ENCODE measurements around the gene SLC6A7.
"Not testable (repeated sequence)": the region's sequence is repeated elsewhere in the genome, so short reads cannot be mapped to it uniquely, and the experiment has no call there.

The SLC6A7 gene

DNA sequence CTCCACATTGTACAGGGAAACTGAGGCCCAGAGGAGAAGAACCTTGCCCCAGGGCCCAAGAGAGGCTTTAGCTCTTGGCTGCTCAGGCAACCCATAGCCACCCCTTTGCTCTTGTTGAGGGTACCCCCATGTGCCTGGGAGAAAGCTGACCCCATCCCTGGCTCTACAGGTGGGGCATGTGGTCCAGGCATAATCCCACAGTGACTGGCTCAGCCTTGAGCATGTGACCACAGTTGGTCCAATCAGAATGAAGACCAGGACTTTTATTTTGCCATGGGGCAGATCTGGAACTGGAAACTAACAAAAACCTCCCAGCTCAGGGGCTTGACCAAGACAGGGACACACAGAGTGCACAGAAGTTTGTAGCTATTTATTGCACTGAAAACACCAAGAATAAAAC lies 29.3 kb downstream of the SLC6A7 start:
- no peak for DNase-seq (ENCODE audit: low spot score)

DNA sequence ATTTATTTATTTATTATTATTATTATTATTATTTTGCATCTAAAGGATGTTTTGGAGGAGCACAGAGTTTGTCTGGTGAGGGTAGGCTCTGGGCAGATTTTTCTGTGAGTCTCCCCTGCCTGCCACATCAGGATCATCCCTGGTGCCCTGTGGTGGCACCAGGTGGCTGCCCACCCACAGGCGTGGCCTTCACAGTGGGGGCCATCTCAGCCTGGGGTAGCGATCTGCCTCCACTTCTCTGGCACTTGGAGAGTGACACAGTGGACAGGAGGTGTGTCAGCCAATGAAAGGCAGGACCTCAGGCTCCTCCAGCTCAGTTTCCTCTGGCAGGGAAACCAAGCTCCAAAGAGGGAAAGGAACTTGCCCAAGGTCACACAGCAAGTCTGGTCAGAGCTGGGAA lies 30.0 kb downstream of the SLC6A7 start:
- DNase-seq (ENCODE audit: low spot score), result no peak

DNA sequence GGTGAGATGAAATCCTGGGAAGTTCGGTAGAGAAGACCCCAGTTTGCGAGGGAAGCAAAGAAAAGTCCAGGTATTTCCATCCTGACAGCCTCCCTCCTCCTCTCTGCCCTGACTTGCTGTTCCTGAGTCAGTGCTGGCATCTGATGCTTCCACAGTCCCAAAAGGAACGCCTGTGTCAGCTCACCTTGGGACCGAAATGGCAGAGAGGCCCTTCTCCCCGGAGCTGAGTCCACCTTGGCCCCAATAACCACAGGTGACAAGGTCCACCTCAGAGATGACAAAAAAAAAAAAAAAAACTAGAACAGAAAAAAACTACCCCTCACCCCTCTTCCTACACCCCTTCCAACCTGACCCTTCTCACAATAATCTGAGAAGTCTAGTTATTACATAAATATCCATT lies 31.6 kb downstream of the SLC6A7 start:
- DNase-seq (ENCODE audit: low spot score), result no peak

DNA sequence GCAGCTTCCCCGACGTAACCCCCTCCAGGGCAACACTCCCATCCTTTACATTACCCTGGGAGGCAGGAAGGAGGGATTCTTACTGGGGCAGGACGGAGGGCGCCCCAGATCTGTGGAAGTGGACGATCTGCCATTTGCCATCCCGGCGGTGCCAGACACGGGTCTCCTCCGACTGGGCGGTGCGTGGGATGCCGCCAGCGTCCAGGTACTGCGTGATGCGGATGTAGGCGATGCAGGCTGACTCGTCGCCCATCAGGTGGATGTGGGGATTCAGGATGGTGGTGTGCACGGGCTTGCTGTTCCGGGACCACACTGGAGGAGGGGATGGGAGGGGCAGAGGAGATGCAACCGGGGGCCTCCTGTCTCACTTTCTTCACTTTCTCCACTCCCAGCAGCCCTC lies 33.0 kb downstream of the SLC6A7 start:
- no peak for DNase-seq (ENCODE audit: low spot score)

DNA sequence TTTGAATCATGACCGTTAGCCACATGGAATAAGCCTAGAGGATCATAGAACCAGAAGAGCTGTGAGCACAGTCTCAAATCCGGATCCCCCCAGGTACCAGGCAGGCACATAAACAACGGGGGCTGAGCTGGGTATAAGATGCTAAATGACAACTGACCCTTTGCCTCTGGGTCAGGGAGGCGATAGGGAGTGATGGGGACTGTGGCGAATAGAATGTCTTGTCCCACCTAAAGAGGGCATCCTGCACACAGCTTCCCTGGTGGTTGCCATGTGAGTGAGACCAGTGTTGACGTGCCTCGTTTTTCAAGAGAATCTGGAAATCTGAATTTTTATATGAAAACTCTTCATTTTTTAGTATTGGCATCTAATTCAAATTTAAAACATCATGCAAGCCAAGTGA lies 33.6 kb downstream of the SLC6A7 start:
- no peak for DNase-seq (ENCODE audit: low spot score)

DNA sequence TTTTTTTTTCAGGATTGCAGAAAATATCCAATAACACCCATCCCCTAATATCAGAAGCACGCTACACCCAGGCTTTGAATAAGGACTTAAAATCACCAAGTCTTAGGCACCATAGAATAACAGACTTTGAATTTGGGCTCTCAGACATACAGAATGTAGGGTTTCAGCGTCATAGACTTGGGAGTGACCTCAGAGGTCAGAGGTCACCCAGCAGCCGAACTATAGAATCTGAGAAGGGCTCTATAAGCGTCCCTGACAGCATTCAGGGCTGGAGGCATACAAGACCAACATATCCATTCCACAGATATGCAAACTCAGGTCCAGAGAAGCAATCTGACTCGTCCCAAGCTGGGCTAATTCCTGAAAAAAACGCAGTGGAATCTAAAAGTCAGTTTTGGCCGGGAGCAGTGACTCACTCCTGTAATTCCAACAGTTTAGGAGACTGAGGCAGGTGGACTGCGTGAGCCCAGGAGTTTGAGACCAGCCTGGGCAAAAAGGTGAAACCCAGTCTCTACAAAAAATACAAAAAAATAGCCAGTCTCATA lies 34.7 kb downstream of the SLC6A7 start:
- no peak for DNase-seq (ENCODE audit: low spot score)

DNA sequence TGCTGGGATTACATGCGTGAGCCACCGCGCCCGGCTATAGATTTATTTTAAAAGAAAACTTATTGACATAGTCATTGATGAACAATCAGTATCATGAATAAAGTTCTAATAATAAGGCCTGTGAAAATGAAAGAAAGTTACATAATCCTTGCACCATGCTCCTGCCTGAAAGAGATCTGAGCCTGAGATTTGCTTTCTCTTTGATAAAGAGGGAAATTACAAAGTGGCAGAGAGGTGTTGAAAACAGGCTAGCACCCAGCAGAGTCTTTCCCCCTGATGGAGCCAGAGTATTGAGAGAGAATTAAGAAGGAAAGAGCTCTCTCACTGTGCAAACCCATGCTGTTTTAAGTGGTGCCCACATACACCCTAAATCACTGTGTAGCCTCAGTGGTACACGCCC lies 37.2 kb downstream of the SLC6A7 start:
- DNase-seq (ENCODE audit: low spot score), result no peak

DNA sequence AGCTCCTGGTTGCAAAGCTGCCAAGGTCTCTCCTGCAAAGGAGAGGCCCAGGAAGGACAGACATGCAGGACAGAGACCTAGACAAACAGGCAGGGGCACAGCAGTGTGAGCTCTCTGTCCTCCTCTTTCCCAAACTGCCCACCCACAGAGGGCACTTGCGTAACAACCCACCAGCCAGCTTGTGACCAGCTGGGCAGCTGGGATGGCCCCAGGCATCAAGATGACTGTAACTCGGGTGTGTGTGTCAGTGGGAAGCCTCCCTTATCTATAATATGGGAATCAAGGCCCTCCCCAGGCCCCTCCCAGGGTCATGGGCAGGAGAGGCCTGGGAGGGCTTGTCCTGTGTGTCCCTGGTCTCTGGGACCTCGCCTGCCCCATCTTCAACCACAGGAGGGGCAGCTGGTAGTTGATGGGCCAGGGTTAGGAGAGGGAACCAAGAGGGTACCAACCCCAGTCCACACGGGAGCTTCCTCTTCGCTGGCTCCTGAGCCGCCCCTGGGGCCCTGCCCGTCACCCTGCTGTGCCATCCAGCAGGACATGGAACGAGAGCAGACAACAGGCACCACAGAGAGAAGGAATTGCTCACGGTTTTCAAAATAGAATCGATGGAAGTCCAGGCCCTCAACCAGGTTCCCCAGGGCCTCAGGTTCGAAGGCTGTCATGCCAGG lies 37.9 kb downstream of the SLC6A7 start:
- DNase-seq (ENCODE audit: low spot score), result no peak

DNA sequence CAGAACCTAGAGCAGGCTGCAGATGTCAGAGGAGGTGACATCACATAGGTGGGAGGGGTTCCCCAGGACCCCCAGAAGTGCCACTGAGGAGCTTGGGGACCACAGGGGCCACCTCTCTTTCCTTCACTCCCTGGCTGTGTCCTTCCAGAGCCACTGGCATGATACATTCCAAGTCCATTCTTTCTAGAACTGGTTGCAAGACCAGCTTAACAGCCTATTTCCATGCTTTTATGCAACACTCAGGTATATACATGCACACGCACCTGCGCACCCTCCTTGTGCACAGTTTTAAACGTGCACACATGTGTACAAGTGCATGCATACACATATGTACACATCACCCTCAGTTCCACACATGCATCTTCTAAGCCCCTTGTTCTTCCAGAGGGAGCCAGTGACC lies 39.7 kb downstream of the SLC6A7 start:
- DNase-seq (ENCODE audit: low spot score), result no peak

DNA sequence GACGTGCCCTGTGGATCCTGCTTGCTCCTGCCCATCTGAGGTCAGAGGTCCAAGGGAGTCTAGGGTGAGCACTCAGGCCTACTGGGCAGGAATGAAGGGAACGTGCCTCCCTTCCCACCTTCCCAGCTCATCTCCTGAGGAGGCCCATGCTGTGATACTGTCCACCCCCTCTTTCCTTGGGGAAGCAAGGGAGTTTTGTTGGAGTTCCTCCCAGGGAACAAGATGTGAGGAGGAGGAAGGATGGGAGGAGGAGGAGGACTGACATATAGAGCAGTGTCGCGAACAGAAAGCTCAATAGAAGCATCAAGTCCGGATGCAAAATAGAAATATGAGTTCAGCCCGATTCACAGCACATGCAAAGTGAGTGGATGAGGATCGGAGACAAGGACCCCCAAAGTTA lies 41.0 kb downstream of the SLC6A7 start:
- DNase-seq (ENCODE audit: low spot score), result no peak

DNA sequence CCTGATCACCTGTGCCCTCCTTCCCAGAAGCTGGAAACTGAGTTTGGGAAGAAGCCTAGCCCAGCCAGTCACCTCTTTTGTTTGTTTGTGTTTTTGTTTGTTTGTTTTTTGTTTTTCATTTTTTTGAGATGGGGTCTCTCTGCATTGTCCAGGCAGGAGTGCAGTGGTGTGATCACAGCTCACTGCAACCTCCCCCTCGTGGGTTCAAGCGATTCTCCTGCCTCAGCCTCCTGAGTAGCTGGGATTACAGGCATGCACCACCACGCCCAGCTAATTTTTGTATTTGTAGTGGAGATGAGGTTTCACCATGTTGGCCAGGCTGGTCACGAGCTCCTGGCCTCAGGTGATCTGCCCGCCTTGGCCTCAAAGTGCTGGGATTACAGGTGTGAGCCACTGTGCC lies 43.8 kb downstream of the SLC6A7 start:
- DNase-seq (ENCODE audit: low spot score), result not testable (repeated sequence)

DNA sequence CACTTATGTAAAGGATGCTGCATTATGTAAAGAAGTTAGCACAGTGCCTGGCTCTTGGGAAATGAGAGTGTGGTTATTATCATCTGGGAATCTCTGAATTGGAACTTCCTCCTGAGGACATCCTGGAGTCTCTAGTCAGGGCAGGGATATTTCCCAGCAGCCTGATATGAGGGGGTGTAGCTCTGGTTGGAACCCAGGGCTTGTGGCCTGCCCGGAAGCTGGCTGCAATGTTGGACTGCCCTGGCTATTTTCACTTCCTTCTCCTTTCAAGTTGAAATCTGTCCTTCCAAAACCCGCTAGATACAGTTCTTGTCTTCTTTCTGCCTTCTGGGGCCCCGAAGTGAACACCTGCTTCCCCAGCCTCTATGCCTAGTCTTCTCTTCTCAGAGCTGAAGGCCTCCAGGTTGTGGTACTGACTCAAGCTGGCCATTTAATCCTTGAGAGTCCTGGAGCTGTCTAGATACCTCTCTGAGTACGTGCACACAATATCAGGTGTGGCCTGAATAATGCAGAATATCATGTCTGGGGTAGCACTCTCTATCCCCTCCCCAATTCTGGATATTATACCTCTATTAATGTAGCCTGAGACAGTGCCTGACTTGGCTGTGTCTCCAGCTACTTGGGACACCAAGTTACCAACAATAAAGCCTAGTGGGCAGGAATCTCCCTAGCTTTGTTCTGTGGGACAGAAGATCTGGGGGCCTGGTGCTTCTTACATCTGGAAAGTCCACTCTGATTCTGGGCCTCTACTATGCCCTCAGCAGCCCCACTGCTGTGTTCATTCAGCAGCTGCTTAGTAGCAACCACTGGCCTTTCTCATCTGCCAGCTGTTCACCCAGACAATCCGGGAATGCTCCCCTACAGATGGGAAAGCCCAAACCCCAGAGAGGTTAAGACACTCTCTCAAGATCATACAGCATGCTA lies 45.0 kb downstream of the SLC6A7 start:
- no peak for DNase-seq (ENCODE audit: low spot score)

DNA sequence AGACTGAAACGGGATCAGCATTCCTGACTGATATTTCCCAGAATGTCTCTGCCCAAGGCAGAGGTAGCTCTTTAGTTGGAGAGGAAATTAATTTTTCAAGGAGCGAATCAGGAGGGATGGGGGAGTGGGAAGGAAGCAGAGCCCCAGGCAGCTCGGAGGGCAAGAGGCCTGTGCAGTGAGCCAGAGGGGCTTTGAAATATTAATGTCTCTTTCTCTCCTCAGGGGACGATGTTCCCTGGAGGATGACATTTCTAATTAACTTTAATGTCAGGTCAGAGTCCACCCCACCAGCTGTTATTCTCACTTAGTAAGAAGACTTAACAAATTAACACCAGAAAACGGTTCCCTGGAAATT lies 45.6 kb downstream of the SLC6A7 start:
- DNase-seq (ENCODE audit: low spot score), result no peak

DNA sequence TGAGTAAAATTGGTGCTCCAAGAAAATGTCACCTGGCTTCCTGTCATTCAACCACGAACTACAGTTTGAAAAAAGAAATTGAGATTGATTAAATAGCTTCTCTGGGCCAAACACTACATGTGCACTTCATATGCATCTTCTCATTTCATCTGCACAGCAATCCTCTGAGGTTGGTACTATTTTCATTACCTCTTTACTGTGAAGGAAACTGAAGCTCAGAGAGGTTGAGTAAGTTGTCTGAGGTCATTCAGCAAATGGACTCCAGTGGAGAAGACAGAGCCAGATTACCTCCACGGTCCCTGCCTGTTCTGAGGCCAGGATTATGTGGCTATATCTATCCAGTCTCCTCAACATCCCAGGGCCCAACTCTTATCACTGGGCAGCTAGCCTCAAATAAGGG lies 46.5 kb downstream of the SLC6A7 start:
- no peak for DNase-seq (ENCODE audit: low spot score)

DNA sequence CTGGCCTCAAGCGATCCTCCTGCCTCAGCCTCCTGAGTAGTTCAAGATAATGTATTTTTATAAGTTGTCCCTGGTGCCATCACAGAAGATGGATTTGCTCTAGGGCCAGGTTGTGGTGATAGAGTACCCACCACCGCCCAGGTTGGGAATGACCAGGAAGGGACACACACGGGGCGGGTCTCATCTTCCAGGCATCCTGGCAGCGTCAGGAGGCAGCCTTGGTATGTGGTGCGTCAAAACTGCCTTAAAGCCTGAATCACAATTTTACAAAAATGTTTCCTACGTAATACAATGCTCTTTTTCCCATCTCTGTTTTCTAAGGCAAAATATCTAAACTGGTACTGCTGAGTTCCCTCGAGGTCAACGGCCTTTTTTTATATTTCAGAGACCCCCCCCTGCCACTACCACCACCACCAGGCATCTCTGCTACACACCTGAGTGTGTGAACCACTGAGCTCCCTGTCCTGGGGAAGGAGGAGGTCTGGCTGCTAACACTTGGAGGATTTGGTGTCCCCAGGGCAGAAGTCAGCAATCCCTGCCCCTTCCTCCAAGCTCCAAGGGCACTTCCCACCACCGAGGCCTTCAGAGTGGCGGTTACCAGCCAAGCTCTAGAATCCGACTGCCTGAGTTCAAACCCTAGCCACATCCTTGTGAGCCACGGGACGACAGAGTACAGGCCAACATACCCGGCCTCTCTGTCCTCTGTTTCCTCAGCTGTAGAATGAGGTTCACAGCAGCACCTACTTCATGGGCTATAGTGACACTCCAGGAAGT lies 47.3 kb downstream of the SLC6A7 start:
- DNase-seq (ENCODE audit: low spot score), result no peak

DNA sequence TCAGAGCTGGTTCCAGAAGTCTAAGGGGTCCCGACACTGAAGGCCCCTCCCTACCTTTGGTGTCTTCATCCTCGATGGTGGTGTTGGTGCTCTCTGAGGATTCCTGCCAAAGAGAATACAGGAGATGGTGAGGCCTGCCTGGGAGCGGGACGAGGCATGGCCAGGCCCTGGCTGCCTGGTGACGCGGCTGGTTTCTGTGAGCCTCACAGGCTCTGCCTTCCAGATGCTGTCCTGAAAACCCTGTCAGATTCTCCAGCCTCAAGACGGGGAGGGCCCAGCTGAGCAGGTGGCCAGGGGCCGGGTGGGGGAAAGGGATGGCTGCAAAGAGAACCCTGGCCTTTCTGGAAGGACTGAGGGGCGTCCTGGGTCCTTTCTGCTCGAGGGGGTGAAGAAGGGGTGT lies 48.8 kb downstream of the SLC6A7 start:
- DNase-seq (ENCODE audit: low spot score), result no peak

DNA sequence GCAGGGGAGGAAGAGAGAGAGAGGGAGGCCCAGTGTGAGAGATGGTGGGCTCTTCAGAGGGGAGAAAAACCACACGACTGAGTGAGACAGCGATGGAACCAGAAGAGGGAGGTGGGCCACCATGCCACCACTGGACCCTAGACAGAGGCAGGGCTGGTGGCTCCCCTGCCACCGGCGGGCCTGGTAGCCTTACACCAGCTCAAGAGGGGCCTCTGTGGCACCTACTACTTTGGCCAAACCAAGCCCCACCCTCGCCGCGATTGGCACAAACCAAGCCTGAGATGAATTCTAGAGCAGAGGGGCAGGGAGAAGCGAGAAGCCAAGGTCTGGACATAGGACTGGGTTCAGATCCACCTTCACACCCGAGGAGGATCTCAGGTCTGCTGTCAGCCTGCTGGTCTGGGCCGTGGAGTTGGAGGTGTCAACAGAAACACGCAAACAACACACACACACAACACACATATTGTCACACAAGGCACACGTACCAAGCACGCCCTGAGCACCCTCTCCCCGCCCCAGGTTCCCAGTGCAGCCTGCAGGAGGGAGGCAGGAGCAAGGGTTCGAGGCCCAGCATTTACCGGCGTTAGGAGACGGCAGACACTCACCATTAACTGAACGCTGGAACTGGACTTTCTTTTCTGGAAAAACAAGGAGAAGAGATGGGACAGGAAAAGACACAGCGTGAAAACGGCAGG lies 49.4 kb downstream of the SLC6A7 start:
- DNase-seq (ENCODE audit: low spot score), result no peak

DNA sequence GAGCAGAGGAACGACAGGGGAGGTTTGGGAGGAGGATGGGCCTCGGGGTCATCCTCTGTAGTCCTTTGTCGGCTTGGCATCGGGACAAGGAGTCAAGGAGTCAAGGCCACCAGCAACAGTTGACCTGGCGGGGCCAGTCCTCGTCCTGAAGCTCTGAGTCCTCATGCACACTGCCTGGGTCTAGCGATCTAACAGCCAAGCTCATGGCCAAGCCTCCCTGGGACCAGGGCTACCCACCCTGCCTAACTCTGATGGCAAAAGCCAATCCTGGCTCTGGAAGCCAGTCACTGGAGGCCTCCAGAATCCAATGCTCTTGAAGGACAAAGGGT lies 49.9 kb downstream of the SLC6A7 start:
- DNase-seq (ENCODE audit: low spot score), result no peak

DNA sequence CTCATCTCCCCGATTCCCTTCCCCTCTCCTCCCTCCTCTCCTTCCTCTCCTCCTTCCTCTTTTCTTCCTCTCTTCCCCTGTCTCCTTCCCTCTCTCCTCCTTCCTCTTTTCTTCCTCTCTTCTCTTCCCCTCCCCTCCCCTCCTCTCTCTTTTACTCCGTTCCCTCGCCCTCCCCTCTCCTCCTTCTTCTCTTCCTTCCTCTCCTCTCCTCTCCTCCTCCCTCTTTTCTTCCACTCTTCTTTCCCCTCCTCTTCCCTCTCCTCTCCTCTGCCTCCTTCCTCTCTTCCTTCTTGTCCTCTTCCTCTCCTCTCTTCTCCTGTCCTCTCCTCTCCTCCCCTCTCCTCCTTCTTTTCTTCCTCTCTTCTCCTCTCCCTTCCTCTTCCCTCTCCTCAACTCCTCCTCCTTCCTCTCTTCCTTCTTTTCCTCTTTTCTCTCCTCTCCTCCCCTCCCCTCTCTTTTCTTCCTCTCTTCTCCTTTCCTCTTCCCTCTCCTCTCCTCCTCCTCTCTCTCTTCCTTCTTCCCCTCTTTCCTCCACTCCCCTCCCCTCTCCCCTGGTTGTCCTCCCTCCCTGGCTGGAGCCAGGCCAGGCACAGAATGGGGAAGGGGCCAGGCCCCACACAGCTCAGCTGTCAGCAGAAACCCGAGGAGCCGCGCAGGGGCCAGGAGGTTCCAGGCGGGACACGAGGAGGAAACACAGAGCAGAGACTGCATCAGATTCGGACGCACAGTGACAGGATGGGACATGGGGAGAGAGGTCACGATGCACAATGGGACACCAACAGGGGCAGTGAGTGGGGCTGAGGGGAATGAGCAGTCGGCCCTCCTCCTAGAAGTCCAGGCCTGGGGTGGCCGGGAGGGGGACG lies 51.7 kb downstream of the SLC6A7 start:
- DNase-seq (ENCODE audit: low spot score), result no peak

DNA sequence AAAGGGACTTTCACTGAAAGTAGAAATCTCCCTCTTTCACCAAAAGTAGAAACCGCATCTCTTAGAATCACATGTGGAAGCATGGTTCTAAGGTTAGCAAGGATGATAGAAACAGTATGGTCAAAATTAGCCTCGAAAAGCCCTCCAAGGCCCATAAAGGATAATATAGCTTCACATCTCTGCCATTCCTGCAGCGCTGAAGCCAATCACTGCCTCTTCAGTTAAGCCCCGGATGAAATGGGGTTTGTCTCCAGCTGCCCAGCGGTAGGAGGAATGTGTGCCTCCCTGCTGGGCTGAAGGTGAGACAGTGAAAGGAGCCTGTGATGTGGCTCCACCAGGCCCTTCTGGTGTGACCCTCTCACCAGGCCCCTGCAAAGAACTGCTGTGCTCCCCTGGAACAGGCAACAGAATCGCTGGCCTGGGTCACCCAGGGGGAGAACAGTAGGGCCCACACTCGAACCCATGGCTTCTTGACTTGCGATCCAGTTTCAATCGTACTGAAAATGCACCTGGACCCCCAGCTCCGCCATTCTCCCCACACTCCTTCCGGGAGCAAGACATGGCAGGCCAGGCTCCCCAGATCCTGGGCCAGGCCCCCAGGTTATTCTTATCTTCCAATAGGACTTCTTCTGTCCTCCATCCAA lies 52.5 kb downstream of the SLC6A7 start:
- no peak for DNase-seq (ENCODE audit: low spot score)

DNA sequence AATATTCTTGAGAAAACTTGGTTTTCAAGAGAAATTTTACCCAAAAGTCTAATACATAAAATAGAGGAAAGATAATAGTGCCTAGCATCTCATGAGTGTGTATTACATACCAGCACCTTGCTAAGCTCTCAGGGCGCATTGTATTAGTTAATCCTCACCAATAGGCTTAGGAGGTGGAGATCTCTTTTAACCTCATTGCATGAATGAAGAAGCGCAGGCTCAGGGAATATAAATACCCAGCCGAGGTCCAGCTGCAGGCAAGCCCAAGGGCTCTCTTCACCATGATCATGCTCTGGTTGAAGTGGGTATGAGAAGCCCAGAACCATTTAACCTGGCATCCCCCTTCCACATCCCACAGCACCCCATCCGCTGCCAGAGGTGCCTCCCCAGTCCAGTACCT lies 53.7 kb downstream of the SLC6A7 start:
- DNase-seq (ENCODE audit: low spot score), result no peak
